ENCODE measurements around the gene HPS6.

HPS6 gene

DNA sequence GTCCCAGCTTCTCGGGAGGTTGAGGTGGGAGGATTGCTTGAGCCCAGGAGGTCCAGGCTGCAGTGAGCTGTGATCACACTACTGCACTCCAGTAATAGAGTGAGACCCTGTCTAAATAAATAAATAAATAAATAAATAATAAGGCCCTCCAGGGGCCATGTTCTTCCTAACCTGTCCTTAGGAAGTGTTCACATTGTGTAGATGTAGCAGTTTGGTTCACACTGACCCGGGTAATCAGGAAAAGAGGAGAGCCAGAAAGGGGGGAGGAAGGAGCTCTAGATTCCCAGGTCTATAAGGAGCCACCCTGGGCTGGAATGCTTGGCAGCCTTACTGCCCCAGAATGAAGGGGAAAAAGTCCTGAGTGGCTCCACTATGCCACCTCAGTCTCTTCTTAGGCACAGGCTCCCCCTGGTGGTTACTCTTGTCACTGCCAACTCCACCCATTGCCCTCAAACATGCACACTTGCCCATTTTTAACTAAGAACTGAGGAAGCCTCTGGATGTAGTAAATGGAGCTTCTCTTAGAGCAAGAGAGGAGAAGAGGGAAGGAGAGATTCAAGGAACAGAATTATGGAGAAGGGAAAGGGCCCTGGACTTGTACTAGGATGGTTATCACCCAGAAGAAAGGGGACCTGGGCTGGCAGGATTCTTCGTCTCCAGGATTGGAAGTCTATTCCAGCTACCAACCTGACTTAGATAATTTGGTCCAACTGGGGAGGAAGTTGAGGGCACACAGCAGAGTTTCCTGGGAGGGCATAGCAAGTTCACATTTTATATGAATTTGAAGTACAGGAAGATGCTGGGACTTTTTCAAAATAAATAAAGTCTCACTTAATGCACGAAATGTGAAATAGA is 7.8 kb downstream of the HPS6 start:
- DNase-seq, result peak; percentile 58 to 97

DNA sequence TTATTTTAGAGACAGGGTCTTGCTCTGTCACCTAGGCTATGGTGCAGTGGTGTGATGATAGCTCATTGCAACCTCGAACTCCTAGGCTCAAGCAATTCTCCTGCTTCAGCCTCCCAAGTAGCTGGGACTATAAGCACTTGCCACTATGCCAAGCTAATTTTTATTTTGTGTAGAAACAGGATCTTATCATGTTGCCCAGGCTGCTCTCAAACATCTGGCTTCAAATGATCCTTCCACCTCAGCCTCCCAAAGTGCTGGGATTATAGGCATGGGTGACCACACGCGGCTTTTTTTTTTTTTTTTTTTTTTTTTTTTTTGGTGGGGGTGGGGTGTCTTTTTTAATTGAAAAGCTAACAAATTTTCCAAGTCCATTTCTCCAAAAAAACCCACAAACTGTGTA is 18.4 kb downstream of the HPS6 start:
- DNase-seq, result no peak

DNA sequence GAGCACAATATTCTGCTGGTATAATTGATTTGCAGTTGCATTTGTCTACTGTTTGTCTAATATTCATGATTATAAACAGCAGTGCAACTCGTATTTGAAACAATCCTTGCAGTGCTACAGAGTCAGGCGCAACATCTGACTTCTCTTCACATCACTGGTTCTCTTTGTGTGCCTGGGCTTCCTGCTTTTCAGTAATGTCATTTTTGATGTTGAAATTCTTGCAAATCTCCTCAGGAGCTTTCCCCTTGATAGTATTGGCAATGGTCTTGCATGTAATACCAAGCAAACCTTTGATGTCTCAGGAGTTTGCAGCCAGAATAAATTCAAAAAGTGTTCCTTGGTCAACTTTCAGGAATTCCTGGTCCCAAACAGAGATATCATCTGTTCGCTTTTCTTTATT is 20.2 kb downstream of the HPS6 start:
- peak; percentile 40 to 76 for DNase-seq

DNA sequence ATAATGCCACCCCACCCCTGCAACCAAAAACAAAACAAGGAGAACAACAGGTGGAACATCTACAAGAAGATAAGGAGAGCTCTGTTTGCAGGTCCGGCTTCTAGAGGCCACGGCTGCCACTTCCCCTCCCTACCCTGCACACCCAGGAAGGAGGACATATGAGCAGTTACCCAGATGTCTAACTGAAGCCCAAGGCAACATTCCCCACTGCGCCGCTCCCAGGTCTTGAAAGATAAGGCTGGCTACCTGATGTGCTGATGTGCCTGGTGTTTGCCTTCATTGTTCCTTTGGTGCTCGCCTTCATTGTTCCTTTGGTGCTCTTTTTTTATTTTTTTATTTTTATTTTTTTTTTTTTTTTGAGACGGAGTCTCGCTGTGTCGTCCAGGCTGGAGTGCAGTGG is 21.0 kb downstream of the HPS6 start:
- no peak for DNase-seq

DNA sequence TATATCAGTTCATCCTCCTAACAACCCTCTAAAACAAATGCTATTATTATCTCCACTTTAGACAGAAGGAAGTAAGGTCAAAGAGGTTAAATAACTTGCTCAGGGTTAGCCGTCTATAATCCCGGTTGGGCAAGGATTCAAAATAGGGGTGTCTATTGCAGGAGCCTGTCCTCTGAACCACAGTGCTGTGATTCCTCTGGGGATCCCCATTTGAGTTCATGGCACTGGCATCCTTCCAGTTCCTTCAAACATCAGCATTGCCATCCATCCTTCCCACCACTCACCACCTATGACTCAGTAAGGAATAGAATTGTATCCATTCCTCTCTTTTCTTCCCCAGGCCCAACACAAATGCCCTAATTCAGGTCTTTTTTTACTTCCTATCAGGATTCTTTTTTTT is 25.6 kb downstream of the HPS6 start:
- DNase-seq, result no peak

DNA sequence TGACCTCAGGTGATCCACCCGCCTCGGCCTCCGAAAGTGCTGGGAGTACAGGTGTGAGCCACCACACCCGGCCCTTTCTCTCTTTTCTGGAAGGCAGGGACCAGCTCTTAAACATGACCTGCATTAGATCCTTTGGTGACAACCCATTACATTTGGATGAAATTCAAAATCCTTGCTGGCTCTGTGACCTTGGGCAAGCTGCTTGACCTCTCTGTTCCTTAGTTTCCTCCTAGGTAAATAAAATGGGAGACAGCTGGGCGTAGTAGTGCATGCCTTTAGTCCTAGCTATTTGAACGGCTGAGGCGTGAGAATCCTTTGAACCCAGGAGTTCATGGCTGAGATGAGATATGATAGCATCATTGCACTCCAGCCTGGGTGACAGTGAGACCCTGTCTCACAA is 31.3 kb downstream of the HPS6 start:
- no peak for DNase-seq

DNA sequence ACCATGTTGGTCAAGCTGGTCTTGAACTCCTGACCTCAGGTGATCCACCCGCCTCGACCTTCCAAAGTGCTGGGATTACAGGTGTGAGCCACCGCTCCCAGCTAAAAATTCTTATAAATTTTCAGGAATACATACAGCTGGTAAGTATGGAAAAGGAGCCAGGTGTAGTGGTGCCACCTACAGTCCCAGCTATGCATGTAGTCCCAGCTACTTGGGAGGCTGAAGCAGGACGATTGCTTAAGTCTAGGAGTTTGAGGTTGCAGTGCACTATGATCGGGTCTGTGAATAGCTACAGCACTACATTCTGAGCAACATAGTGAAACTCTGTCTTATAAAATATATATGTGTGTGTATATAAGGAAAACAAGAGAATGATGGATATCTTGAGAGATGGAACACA is 36.0 kb downstream of the HPS6 start:
- no peak for DNase-seq

DNA sequence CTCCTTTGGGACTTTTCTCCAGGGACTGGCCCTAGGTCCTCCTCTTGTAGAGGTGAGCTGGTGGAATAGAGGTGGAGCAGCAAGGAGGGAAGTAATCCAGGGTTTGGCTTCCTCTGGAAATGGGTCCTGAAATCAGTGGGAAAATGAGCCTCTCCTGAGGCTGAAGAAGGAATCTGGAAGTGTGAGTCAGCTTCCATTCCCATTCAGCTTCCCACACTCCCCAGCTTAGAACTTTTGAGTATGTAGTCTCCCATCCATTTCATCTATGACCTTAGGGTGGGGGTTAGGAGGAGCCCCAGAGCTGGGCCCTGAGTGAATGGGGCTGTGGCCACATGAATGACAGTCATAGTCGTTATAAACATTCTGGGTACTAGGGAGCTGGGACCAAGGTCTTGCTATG is 37.3 kb downstream of the HPS6 start:
- no peak for DNase-seq

DNA sequence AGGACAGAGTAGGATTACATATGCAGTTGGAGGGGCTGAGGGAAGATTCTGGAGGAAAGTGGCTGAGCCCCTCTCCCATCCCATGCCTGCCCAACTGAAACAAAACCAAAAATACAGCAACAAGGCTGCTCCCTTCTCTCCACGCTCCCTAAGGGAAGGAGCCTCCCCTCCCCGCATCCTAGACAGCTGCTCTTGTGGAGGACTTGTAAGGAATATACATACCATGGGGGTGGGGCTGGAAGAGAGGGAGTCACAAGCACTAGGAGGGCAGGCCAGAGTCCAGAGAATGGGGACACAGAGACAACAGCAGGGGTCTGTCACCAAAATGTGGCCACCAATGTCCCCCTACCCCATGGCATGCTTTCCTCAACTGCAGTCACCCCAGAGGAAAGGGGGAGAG is 41.8 kb downstream of the HPS6 start:
- DNase-seq, result no peak

DNA sequence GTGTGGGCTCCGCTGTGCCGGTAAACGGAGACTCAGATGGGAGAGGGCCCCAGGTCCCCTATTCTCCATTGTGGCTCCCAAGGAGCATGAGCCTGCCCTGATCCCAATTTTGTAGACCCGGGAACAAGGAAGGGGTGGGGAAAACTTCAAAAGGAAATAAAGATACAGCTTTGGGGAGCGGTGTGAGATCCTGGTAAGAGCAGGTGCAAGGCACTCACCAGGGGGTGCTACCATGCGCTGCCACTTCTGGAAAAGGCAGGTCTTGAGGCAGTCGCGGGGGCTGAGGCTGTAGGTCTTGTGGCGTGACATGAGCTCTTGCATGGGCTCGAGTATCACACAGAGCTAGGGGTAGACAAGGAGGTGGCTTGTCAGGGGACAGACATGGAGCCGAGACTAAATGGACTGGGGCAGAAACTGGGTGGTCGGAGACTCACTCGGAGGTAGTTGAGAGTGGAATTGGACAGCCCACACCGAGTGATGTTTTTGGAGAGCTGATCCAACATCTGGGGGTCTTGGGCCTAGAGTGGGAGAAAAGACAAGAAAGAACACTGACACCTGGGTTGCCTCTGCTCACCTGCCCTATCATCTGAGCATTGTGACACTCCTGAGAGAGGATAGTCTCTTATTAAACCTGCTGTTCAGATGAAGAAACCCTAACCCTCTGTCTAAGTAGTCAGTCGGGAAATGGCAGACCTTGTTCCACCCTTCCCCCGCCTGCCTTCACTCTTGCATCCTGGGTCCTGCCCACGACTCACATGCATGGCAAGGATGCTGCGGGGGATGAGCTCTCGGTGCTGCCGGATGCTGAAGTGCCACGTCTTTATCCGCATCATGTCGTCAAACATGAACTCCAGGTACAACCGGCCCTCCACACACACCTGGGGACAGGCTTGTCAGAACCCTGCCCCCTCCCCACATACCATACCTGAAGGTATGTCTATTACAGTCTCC is 44.3 kb downstream of the HPS6 start:
- DNase-seq, result no peak

DNA sequence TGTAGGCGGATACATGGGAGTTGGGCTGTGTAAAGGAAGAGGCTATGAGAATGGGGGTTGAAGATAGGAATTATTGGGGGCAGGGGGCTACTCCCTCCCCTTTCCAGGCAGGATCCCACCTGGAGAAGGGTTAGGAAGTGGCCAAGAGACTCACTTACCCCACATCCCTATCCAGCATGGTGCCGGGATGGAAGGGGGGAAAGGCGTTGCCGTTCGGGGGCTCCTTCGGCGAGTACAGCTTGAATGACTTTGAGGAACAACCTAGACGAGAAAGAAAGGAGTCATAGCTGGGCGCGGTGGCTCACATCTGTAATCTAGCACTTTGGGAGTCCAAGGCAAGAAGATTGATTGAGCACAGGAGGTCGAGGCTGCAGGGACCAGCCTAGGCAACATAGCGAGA is 46.1 kb downstream of the HPS6 start:
- DNase-seq, result no peak

DNA sequence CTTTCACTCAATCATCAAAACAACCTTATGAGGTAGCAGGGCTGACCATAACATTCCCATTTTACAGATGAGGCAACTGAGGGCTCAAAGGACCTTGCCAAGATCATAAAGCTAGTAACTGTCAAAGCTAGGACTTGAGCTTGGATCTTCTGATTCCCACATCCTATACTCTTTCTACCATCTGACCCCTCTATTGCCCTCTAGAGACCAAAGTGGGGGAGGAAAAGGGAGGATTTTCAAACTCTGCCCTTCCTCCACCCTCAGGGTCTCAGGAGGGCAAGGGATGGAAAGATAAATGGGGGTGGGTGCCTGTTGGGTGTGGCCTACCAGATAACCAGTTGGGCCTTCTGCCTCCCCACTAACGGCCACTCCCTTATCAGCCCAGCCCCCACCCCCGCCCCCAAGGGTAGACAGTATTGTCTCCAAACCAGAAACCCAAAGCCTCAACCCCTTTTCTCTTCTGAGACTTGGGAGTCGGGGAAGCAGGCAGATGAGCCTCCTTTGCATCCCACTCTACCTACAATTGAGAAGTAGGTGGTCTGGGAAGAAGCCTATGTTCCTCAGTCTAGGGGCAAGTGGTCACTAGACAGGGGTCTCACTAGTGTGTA is 47.2 kb downstream of the HPS6 start:
- no peak for DNase-seq

DNA sequence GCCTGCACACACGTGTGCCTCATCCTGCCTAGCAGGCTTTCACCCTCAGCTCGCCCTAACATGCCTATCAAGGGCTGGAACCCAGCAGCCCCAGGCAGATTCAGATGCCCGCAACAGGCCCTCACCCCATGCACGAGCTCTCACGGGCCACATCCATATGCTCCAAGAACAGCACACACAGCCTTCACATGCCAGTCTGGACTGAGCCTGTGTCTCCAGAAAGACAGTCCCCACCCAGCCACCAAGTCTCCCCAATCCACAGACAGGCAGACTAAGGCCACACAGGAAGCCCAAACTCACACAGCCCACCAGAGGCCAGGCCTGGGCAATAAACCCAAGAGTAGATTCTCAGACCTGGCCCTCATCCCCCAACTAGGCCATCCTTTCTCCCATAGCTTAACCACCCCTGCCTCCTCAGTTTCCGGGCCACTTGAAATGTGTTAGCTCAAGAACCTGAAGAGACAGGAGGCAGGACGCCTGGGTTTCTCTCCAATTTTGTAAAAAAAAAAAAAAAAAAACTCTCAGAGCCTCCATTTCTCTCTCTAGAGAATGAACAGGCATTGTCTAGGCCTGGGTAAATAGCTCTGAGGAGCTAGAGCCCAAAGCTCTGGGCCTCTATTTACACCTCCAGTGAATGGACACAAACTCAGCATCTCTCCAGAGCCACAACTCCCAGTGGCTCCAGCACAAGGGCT is 48.3 kb downstream of the HPS6 start:
- DNase-seq, result no peak

DNA sequence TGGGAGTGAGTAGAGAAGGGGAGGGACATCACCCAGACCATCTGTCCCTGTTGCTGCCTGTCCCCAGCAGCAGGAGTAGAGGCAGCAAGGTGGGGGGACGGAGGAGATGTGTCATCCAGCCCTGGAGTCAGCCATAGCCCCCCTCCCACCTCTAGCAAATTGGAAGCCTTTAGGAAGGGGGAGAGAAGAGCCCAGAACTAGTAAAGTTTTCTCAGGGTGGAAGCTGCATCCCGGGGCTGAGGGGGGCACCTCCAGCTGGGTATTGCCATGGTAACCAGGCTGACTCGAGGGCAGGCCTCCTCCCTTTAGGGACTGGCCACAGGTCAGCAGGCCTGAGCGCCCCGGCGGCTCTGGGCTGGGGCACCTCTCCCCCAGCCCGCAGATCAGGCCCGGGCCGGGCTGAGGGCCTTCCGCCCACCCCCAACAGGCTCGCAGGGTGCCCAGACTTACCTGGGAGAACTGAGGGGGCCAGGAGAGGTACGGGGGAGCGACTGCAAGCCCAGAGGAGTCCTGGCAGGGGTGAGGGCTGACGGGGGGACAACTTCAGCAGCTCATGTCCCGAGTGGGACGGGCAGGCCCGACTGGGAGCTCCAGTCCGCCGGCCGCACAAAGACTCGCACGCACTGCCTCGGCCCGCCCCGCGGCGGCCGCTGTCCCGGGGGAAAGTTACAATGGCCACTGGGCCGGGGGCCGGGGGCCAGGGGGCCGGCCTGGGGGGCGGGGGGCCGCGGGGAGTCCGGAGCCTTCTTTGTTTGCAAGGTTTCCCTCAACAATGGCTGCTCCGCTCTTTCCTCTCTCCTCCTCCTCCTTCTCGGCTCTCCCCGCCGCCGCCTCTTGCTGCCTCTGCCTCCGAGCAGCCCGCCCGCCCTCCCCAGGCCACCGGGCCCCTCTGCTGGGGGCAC is 49.1 kb downstream of the HPS6 start:
- DNase-seq, result no peak

DNA sequence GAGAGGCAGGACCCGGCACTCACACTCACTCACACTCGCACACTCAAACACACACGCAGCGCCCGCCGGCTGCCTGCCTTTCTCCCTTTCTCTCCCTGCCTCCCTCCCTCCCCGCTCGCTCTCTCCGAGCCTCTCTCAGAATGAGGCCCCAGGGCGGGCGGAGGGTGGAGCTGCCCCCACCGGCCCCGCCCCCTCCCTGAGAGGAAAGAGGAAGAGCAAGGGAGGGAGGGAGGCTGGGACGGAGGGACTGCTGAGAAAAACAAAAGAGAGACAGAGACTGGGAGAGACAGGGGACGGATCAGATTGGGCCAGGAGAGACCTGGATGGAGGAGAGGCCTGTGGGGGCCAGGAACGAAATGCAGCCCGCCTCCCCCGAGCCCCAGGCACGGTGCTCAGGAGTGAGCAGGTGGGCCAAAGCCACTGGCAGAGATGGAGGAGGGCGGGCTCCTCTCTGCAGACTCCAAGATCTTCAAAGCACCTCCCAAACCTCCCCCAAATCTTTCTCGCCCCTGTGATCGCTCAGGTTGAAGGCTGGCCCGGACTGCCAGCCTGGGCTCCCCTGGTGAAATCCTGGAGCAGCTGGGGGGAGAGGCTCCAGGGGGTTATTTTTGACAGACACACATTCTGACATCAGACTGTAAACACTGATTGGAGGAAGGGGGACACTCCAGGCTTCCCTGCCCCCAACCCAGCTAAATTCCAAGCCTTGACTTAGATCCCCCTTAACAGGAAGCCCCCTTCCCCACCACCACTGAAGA is 49.9 kb downstream of the HPS6 start:
- peak; percentile 76 to 87 for DNase-seq

DNA sequence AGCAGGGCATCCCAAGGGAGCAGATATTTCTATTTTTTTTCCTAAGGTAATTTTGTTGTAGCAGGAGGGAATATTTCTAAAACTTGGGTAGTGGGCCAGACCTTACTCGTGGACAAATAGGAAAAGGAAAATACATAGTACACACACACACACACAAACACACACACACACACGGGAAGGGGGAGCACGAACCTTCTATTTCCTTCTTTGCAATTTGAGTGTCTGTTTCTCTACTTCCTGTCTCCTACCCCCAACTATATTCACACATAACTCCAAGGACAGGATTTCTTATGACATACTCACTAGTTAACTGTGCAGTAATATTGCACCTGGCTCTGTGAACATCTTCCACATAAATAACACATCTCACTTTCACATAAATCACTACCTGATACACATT is 50.6 kb downstream of the HPS6 start:
- no peak for DNase-seq

DNA sequence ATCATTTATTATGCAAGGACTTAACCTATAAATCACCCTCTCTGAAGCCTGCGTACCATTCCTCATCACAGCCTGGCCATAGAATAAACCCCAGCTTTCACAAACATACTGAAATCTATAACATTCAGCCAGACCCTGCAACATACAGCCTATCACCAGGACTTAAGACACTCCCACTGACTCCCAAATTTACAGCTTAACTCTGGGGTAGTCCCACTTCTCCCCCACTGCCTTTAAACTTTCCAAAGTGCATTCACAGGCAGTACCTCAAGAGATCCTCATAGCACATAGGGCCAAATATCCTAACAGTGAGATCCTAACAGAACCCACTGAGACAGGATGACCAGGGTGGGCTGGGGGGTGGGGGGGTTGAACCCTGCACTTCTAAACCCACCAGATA is 51.5 kb downstream of the HPS6 start:
- DNase-seq, result peak; percentile 33 to 66

All from inflammatory macrophage treated with lipopolysaccharide for 1 hour (primary cell).